Measurements from ENCODE around the gene TMED5.
"Not testable (repeated sequence)": the region's sequence is repeated elsewhere in the genome, so short reads cannot be mapped to it uniquely, and the experiment has no call there.

Gene TMED5

GRCh38 chr1:93172778-93173177 is 7.4 kb downstream of the TMED5 start:
- no peak overlapping the region for H3K4me3 ChIP-seq (ENCODE audit: low read depth in 1 of 2, low read length in 2 of 2)
- H3K9ac ChIP-seq (ENCODE audit: low read depth in 1 of 2, low read length in 2 of 2): no peak overlapping the region
- no peaks in the 10 kb centered on the region for H3K36me3 ChIP-seq (ENCODE audit: control insufficient read depth in 1 of 2, insufficient read depth in 2 of 2, low read length in 2 of 2)
- H3K4me1 ChIP-seq (ENCODE audit: control insufficient read depth in 1 of 2, insufficient read depth in 2 of 2, low read length in 2 of 2): peaks cover 1 to 10% of the 10 kb centered on the region in 2 donors
- no peak overlapping the region for H3K27ac ChIP-seq (ENCODE audit: low read depth, low read length)
- peaks cover 0 to under 1% of the 10 kb centered on the region in 2 donors for H3K9me3 ChIP-seq (ENCODE audit: control insufficient read depth in 1 of 2, low read length in 2 of 2)
- no peaks in the 10 kb centered on the region for H3K27me3 ChIP-seq (ENCODE audit: control insufficient read depth in 1 of 2, insufficient read depth in 2 of 2, low read length in 2 of 2)

- H3K4me1 ChIP-seq (ENCODE audit: control insufficient read depth in 1 of 2, insufficient read depth in 2 of 2, low read length in 2 of 2): no peaks in the 10 kb centered on the region
- H3K36me3 ChIP-seq (ENCODE audit: control insufficient read depth in 1 of 2, insufficient read depth in 2 of 2, low read length in 2 of 2): peaks cover 0 to 2% of the 10 kb centered on the region in 2 donors
- H3K27ac ChIP-seq (ENCODE audit: low read depth, low read length): no peak overlapping the region
- H3K9me3 ChIP-seq (ENCODE audit: control insufficient read depth in 1 of 2, low read length in 2 of 2): peaks cover 0 to 4% of the 10 kb centered on the region in 2 donors
- H3K4me3 ChIP-seq (ENCODE audit: low read depth in 1 of 2, low read length in 2 of 2): no peak overlapping the region
- no peaks in the 10 kb centered on the region for H3K27me3 ChIP-seq (ENCODE audit: control insufficient read depth in 1 of 2, insufficient read depth in 2 of 2, low read length in 2 of 2)
- H3K9ac ChIP-seq (ENCODE audit: low read depth in 1 of 2, low read length in 2 of 2): no peak overlapping the region
These were observed 8.6 kb downstream of the TMED5 start for GRCh38 chr1:93171549-93172034.

GRCh38 chr1:93170141-93170678 is 10.0 kb downstream of the TMED5 start:
- not testable (repeated sequence) for H3K4me3 ChIP-seq (ENCODE audit: low read depth in 1 of 2, low read length in 2 of 2); H3K27ac ChIP-seq (ENCODE audit: low read depth, low read length); H3K36me3 ChIP-seq (ENCODE audit: control insufficient read depth in 1 of 2, insufficient read depth in 2 of 2, low read length in 2 of 2); H3K27me3 ChIP-seq (ENCODE audit: control insufficient read depth in 1 of 2, insufficient read depth in 2 of 2, low read length in 2 of 2); H3K4me1 ChIP-seq (ENCODE audit: control insufficient read depth in 1 of 2, insufficient read depth in 2 of 2, low read length in 2 of 2); H3K9ac ChIP-seq (ENCODE audit: low read depth in 1 of 2, low read length in 2 of 2); H3K9me3 ChIP-seq (ENCODE audit: control insufficient read depth in 1 of 2, low read length in 2 of 2)

- Histone ChIP-seq H3K4me1 (ENCODE audit: control insufficient read depth in 1 of 2, insufficient read depth in 2 of 2, low read length in 2 of 2) (no peaks in the 10 kb centered on the region), H3K27me3 (ENCODE audit: control insufficient read depth in 1 of 2, insufficient read depth in 2 of 2, low read length in 2 of 2) (no peaks in the 10 kb centered on the region), H3K9me3 (ENCODE audit: control insufficient read depth in 1 of 2, low read length in 2 of 2) (peaks cover 0 to 4% of the 10 kb centered on the region in 2 donors), H3K4me3 (ENCODE audit: low read depth in 1 of 2, low read length in 2 of 2) (no peak overlapping the region), H3K27ac (ENCODE audit: low read depth, low read length) (no peak overlapping the region), H3K9ac (ENCODE audit: low read depth in 1 of 2, low read length in 2 of 2) (no peak overlapping the region), H3K36me3 (ENCODE audit: control insufficient read depth in 1 of 2, insufficient read depth in 2 of 2, low read length in 2 of 2) (peaks cover 0 to 3% of the 10 kb centered on the region in 2 donors)
These were observed 13.2 kb downstream of the TMED5 start for GRCh38 chr1:93167006-93167405.

- not testable (repeated sequence) for H3K27ac ChIP-seq (ENCODE audit: low read depth, low read length); H3K27me3 ChIP-seq (ENCODE audit: control insufficient read depth in 1 of 2, insufficient read depth in 2 of 2, low read length in 2 of 2); H3K36me3 ChIP-seq (ENCODE audit: control insufficient read depth in 1 of 2, insufficient read depth in 2 of 2, low read length in 2 of 2); H3K9me3 ChIP-seq (ENCODE audit: control insufficient read depth in 1 of 2, low read length in 2 of 2); H3K4me1 ChIP-seq (ENCODE audit: control insufficient read depth in 1 of 2, insufficient read depth in 2 of 2, low read length in 2 of 2); H3K4me3 ChIP-seq (ENCODE audit: low read depth in 1 of 2, low read length in 2 of 2); H3K9ac ChIP-seq (ENCODE audit: low read depth in 1 of 2, low read length in 2 of 2)
These were observed 14.3 kb downstream of the TMED5 start for GRCh38 chr1:93165895-93166294.

GRCh38 chr1:93164816-93165215 is 15.4 kb downstream of the TMED5 start:
- Histone ChIP-seq H3K9ac (ENCODE audit: low read depth in 1 of 2, low read length in 2 of 2) (no peak overlapping the region), H3K27me3 (ENCODE audit: control insufficient read depth in 1 of 2, insufficient read depth in 2 of 2, low read length in 2 of 2) (no peaks in the 10 kb centered on the region), H3K36me3 (ENCODE audit: control insufficient read depth in 1 of 2, insufficient read depth in 2 of 2, low read length in 2 of 2) (peaks cover 0 to 3% of the 10 kb centered on the region in 2 donors), H3K9me3 (ENCODE audit: control insufficient read depth in 1 of 2, low read length in 2 of 2) (peaks cover 0 to 4% of the 10 kb centered on the region in 2 donors), H3K4me1 (ENCODE audit: control insufficient read depth in 1 of 2, insufficient read depth in 2 of 2, low read length in 2 of 2) (peaks cover 0 to 2% of the 10 kb centered on the region in 2 donors), H3K4me3 (ENCODE audit: low read depth in 1 of 2, low read length in 2 of 2) (no peak overlapping the region), H3K27ac (ENCODE audit: low read depth, low read length) (no peak overlapping the region)

- not testable (repeated sequence) for H3K27ac ChIP-seq (ENCODE audit: low read depth, low read length); H3K9me3 ChIP-seq (ENCODE audit: control insufficient read depth in 1 of 2, low read length in 2 of 2); H3K4me3 ChIP-seq (ENCODE audit: low read depth in 1 of 2, low read length in 2 of 2); H3K9ac ChIP-seq (ENCODE audit: low read depth in 1 of 2, low read length in 2 of 2); H3K36me3 ChIP-seq (ENCODE audit: control insufficient read depth in 1 of 2, insufficient read depth in 2 of 2, low read length in 2 of 2); H3K27me3 ChIP-seq (ENCODE audit: control insufficient read depth in 1 of 2, insufficient read depth in 2 of 2, low read length in 2 of 2); H3K4me1 ChIP-seq (ENCODE audit: control insufficient read depth in 1 of 2, insufficient read depth in 2 of 2, low read length in 2 of 2)
These were observed 16.9 kb downstream of the TMED5 start for GRCh38 chr1:93163314-93163713.

- H3K27ac ChIP-seq (ENCODE audit: low read depth, low read length): no peak overlapping the region
- no peaks in the 10 kb centered on the region for H3K27me3 ChIP-seq (ENCODE audit: control insufficient read depth in 1 of 2, insufficient read depth in 2 of 2, low read length in 2 of 2)
- H3K4me1 ChIP-seq (ENCODE audit: control insufficient read depth in 1 of 2, insufficient read depth in 2 of 2, low read length in 2 of 2): peaks cover 0 to 6% of the 10 kb centered on the region in 2 donors
- no peak overlapping the region for H3K9ac ChIP-seq (ENCODE audit: low read depth in 1 of 2, low read length in 2 of 2)
- no peaks in the 10 kb centered on the region for H3K9me3 ChIP-seq (ENCODE audit: control insufficient read depth in 1 of 2, low read length in 2 of 2)
- H3K36me3 ChIP-seq (ENCODE audit: control insufficient read depth in 1 of 2, insufficient read depth in 2 of 2, low read length in 2 of 2): peaks cover 5 to 26% of the 10 kb centered on the region in 2 donors
- no peak overlapping the region for H3K4me3 ChIP-seq (ENCODE audit: low read depth in 1 of 2, low read length in 2 of 2)
These were observed 20.9 kb downstream of the TMED5 start for GRCh38 chr1:93159337-93159736.

- no peaks in the 10 kb centered on the region for H3K9me3 ChIP-seq (ENCODE audit: control insufficient read depth in 1 of 2, low read length in 2 of 2)
- H3K27ac ChIP-seq (ENCODE audit: low read depth, low read length): no peak overlapping the region
- peaks cover 0 to 6% of the 10 kb centered on the region in 2 donors for H3K4me1 ChIP-seq (ENCODE audit: control insufficient read depth in 1 of 2, insufficient read depth in 2 of 2, low read length in 2 of 2)
- H3K27me3 ChIP-seq (ENCODE audit: control insufficient read depth in 1 of 2, insufficient read depth in 2 of 2, low read length in 2 of 2): no peaks in the 10 kb centered on the region
- H3K4me3 ChIP-seq (ENCODE audit: low read depth in 1 of 2, low read length in 2 of 2): no peak overlapping the region
- no peak overlapping the region for H3K9ac ChIP-seq (ENCODE audit: low read depth in 1 of 2, low read length in 2 of 2)
- peaks cover 14 to 41% of the 10 kb centered on the region in 2 donors for H3K36me3 ChIP-seq (ENCODE audit: control insufficient read depth in 1 of 2, insufficient read depth in 2 of 2, low read length in 2 of 2)
These were observed 24.9 kb downstream of the TMED5 start for GRCh38 chr1:93155335-93155734.

GRCh38 chr1:93154898-93155297 is 25.3 kb downstream of the TMED5 start:
- Histone ChIP-seq H3K36me3 (ENCODE audit: control insufficient read depth in 1 of 2, insufficient read depth in 2 of 2, low read length in 2 of 2) (peaks cover 14 to 45% of the 10 kb centered on the region in 2 donors), H3K4me1 (ENCODE audit: control insufficient read depth in 1 of 2, insufficient read depth in 2 of 2, low read length in 2 of 2) (peaks cover 0 to 5% of the 10 kb centered on the region in 2 donors), H3K4me3 (ENCODE audit: low read depth in 1 of 2, low read length in 2 of 2) (no peak overlapping the region), H3K27me3 (ENCODE audit: control insufficient read depth in 1 of 2, insufficient read depth in 2 of 2, low read length in 2 of 2) (no peaks in the 10 kb centered on the region), H3K9ac (ENCODE audit: low read depth in 1 of 2, low read length in 2 of 2) (no peak overlapping the region), H3K27ac (ENCODE audit: low read depth, low read length) (no peak overlapping the region), H3K9me3 (ENCODE audit: control insufficient read depth in 1 of 2, low read length in 2 of 2) (no peaks in the 10 kb centered on the region)
